ENCODE measurements around the gene ELFN1. TPM values are rescaled to one million over a fixed set of nuclear protein-coding genes. Genes with fewer than 3 reads are reported as not detected.

ELFN1 gene
- polyA plus RNA-seq, 2 donors: 0.16 to 0.39 TPM

DNA sequence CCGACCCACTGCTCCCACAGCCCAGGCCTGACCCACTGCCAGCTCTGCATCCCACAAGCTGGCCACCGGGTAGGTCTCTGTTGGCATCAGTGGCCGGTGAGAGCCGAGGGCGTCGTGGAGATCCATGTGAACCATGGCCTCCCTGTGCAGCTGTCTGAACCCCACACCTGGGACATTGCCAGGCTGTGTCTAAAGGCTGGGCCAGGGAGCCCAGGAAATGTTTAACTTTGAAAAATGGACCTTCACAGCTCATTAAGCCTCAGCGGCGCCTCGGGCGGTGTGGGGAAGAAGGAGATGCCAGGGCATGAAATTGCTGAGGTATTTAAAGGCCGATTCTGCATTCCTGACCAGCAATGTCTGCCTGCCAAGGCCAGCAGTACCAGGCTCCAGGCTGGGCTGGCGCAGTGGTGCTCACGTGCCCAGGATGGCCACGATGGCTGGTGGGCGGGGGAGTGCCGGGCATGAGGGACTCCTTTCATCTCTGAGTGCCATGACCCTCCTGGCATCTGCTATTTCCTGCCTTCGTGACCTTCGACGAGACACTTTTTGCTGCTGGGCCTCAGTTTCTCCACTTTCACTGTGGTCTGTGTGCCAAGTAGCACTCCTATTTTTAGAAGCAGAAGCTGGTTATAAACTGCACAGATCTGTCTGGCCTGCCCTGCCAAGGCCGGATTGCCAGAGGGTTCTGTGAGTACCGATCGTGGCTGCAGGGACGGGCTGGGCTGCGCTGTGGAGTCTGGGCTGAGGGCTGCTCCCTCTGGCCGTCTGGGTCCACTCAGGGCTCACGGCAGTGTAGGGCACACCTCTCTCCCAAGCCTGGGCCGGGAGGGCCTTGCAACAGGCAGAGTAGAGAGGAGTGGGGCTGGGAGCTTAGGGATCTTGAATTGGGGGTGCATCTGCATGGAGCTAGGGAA is 21.8 kb downstream of the ELFN1 start:
- Histone ChIP-seq H3K36me3 (ENCODE audit: control insufficient read depth in 2 of 2, insufficient read depth in 2 of 2, low read length in 1 of 2) (no peaks in the 10 kb centered on the region), H3K27ac (ENCODE audit: low read depth in 2 of 2, low read length in 1 of 2) (no peak overlapping the region), H3K4me3 (ENCODE audit: low read depth in 1 of 2, low read length in 2 of 2) (no peak overlapping the region), H3K27me3 (ENCODE audit: control insufficient read depth in 1 of 2, insufficient read depth in 2 of 2, low read length in 2 of 2) (peaks cover 0 to 1% of the 10 kb centered on the region in 2 donors), H3K9me3 (ENCODE audit: control insufficient read depth in 2 of 2, insufficient read depth in 1 of 2, low read depth in 1 of 2, low read length in 1 of 2) (peaks cover 0 to 3% of the 10 kb centered on the region in 2 donors), H3K4me1 (ENCODE audit: control insufficient read depth in 2 of 2, insufficient read depth in 2 of 2, low read length in 1 of 2) (peaks cover 0 to 8% of the 10 kb centered on the region in 2 donors)
- 41 to 42% methylated on average over 27 of the region's 27 CpGs for WGBS, 2 donors

DNA sequence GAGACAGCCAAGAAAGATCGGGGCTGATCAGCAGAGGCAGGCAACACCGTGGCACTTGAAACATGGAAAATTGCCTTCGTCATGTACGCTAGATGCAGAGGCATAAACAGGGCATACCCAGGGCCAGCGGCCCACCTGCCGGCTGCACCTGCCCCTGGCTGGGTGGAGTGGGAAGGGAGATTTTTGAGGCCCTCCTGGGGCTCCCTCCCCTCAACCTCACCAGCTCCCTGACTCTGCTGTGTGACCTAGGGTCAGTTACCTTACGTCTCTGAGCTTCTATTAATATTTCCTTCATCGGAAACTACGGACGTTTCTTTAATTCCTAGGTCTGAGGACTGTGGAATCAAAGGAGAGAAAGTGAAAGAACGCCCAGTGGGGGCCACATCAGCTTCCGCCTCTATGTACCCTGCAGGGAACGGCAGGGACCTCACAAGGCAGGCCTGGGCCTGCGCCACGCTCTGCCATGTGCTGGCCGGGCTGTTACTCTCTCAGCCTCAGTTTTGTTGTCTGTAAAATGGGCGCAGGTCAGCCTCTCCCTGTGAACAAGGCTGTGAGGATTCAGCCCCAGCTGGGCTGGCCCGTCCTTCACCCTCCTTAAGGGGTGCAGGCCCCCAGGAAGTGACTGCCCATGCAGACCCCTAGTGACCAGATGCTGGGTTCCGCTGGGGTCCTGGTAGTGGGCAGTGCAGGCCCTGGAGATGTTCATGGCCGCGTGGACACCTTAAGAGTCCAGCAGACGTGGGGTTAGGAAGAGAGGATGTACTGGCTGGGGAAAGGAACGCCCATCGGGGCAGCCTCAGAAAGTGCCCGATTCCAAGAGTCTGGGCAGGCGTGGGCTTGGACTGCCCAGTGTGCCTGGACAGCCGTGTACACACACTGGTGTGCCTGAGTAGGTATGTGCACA is 22.7 kb downstream of the ELFN1 start:
- H3K4me1 ChIP-seq (ENCODE audit: control insufficient read depth in 2 of 2, insufficient read depth in 2 of 2, low read length in 1 of 2): peaks cover 0 to 8% of the 10 kb centered on the region in 2 donors
- no peak overlapping the region for H3K27ac ChIP-seq (ENCODE audit: low read depth in 2 of 2, low read length in 1 of 2)
- H3K9me3 ChIP-seq (ENCODE audit: control insufficient read depth in 2 of 2, insufficient read depth in 1 of 2, low read depth in 1 of 2, low read length in 1 of 2): peaks cover 0 to 3% of the 10 kb centered on the region in 2 donors
- H3K4me3 ChIP-seq (ENCODE audit: low read depth in 1 of 2, low read length in 2 of 2): no peak overlapping the region
- H3K36me3 ChIP-seq (ENCODE audit: control insufficient read depth in 2 of 2, insufficient read depth in 2 of 2, low read length in 1 of 2): no peaks in the 10 kb centered on the region
- H3K27me3 ChIP-seq (ENCODE audit: control insufficient read depth in 1 of 2, insufficient read depth in 2 of 2, low read length in 2 of 2): no peaks in the 10 kb centered on the region
- WGBS, 2 donors: 81 to 84% methylated on average over 27 of the region's 27 CpGs

DNA sequence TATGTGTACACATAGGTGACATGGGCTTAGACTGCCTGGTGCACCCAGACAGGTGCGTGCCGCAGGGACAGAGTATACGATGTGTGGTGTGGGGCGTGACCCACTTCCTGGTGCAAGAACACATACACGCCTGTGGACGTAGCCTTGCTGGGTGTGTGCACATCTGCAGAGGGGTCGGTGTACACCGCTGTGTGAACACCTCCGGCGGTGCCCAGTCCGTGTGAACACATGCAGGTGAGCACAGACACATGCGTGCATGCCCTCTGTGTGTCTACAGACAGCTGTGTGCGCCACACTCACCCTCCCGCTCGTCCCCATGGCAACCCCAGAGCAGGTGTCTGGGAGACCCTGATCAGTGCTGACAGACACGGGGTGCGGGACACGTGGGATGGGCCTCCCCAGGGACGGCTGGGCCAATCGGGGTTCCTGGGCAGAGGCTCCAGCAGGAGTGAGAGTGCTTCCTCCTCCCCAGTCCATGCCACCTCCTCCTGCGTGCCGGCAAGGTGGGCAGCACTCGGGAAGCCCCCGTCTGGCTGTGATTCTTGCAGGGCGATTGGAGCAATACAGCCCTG is 23.4 kb downstream of the ELFN1 start:
- Histone ChIP-seq H3K27me3 (ENCODE audit: control insufficient read depth in 1 of 2, insufficient read depth in 2 of 2, low read length in 2 of 2) (no peaks in the 10 kb centered on the region), H3K27ac (ENCODE audit: low read depth in 2 of 2, low read length in 1 of 2) (no peak overlapping the region), H3K9me3 (ENCODE audit: control insufficient read depth in 2 of 2, insufficient read depth in 1 of 2, low read depth in 1 of 2, low read length in 1 of 2) (peaks cover 0 to 3% of the 10 kb centered on the region in 2 donors), H3K4me1 (ENCODE audit: control insufficient read depth in 2 of 2, insufficient read depth in 2 of 2, low read length in 1 of 2) (peaks cover 0 to 8% of the 10 kb centered on the region in 2 donors), H3K36me3 (ENCODE audit: control insufficient read depth in 2 of 2, insufficient read depth in 2 of 2, low read length in 1 of 2) (no peaks in the 10 kb centered on the region), H3K4me3 (ENCODE audit: low read depth in 1 of 2, low read length in 2 of 2) (no peak overlapping the region)
- 66 to 81% methylated on average over 25 of the region's 25 CpGs for WGBS, 2 donors

DNA sequence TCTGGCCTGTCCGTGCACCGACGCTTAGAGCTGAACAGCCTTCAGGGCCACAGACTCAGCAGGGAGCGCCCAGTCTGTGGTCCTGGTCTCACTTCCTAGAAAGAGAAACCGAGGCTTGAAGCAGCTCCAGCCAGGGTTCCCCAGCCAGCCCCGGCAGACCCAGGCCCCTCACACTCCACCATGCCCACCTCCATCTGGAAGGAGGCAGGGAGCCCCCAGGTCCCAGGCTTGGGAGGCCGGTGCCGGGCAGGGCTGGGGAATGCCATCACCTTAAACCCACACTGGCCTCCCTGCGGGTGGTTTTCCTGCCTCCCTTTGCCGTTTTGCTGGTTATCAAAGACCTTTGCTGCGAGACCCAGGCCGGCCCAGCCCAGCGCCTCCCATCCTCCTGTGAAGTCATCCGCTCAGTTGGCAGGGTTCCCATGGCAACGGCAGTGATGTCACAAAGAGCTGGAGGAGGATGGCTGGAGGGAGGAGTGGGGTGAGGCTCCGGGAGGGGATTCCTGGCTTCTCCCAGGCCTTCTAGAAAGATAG is 24.0 kb downstream of the ELFN1 start:
- peaks cover 0 to 8% of the 10 kb centered on the region in 2 donors for H3K4me1 ChIP-seq (ENCODE audit: control insufficient read depth in 2 of 2, insufficient read depth in 2 of 2, low read length in 1 of 2)
- H3K27me3 ChIP-seq (ENCODE audit: control insufficient read depth in 1 of 2, insufficient read depth in 2 of 2, low read length in 2 of 2): no peaks in the 10 kb centered on the region
- H3K9me3 ChIP-seq (ENCODE audit: control insufficient read depth in 2 of 2, insufficient read depth in 1 of 2, low read depth in 1 of 2, low read length in 1 of 2): peaks cover 0 to 3% of the 10 kb centered on the region in 2 donors
- 66 to 67% methylated on average over 16 of the region's 16 CpGs for WGBS, 2 donors
- H3K36me3 ChIP-seq (ENCODE audit: control insufficient read depth in 2 of 2, insufficient read depth in 2 of 2, low read length in 1 of 2): no peaks in the 10 kb centered on the region
- no peak overlapping the region for H3K4me3 ChIP-seq (ENCODE audit: low read depth in 1 of 2, low read length in 2 of 2)
- no peak overlapping the region for H3K27ac ChIP-seq (ENCODE audit: low read depth in 2 of 2, low read length in 1 of 2)

DNA sequence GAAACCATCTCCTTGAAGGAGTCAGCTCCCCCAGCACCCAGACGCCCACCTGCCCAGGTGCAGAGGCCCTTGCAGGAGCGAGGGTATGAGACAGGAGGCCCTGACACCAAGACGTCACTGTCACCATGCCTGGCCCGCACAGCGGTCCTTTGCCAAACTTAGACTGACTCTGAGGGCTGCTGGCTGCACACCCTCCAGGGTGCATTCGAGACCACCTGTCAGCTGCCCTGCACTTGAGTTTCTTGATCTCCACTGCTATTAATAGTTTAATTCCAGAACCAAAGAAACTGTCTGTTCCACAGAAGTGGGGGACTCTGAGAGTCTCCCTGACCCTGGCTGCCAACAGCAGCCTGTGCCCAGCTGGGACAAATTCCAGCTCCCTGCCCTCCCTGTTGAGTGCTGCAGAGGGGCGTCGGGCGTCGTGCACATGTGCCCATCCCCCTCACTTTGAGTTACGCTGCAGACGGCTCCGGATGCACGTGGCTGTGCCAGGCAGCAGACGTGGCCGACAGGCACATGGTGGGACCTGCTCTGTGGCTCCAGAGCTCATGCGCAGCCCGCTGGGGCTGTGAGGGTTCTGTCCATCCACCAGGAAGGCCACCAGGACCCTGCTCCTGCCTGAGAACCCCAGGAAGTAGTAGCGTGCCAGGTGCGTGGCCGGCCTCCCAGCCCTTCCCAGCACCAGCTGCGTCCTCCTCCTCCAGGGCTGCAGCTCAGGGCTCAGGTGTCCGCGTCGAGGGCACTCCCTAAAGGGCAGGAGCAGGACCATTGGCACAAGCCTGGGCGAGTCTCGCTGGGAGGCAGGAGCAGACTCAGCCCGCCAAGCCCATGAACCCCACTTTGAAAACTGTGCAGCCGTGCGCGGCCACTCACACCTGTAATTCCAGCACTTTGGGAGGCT is 24.8 kb downstream of the ELFN1 start:
- 67 to 80% methylated on average over 31 of the region's 31 CpGs for WGBS, 2 donors
- H3K4me1 ChIP-seq (ENCODE audit: control insufficient read depth in 2 of 2, insufficient read depth in 2 of 2, low read length in 1 of 2): peaks cover 0 to 8% of the 10 kb centered on the region in 2 donors
- no peaks in the 10 kb centered on the region for H3K9me3 ChIP-seq (ENCODE audit: control insufficient read depth in 2 of 2, insufficient read depth in 1 of 2, low read depth in 1 of 2, low read length in 1 of 2)
- H3K4me3 ChIP-seq (ENCODE audit: low read depth in 1 of 2, low read length in 2 of 2): no peak overlapping the region
- no peak overlapping the region for H3K27ac ChIP-seq (ENCODE audit: low read depth in 2 of 2, low read length in 1 of 2)
- no peaks in the 10 kb centered on the region for H3K36me3 ChIP-seq (ENCODE audit: control insufficient read depth in 2 of 2, insufficient read depth in 2 of 2, low read length in 1 of 2)
- H3K27me3 ChIP-seq (ENCODE audit: control insufficient read depth in 1 of 2, insufficient read depth in 2 of 2, low read length in 2 of 2): no peaks in the 10 kb centered on the region

DNA sequence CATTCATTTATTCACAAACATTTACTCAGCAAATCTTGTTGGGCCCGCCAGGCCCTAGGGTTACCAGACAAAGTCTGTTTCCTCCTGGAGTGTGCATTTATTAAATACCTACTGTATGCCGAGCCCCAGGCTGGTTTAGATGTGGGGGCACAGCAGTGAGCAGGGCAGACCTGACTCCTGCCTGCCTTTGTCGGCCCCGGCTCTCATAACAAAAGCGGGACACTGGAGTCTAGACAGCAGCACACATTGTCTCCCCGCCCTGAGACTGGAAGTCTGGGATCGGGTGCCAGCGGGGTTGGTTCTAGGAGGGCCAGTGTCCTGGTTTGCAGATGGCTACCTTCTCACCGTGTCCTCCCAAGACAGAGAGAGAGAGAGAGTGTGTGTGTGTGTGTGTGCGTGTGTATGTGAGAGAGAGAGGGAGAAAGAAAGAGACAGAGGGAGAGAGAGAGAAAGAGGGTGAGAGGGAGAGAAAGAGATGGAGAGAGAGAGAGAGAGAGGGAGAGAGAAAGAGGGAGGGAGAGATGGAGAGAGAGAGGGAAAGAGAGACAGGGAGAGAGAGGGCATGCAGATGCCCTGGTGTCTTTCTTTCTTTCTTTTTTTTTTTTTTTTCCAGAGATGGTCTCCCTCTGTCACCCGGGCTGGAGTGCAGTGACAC is 25.9 kb downstream of the ELFN1 start:
- peaks cover 0 to 8% of the 10 kb centered on the region in 2 donors for H3K4me1 ChIP-seq (ENCODE audit: control insufficient read depth in 2 of 2, insufficient read depth in 2 of 2, low read length in 1 of 2)
- WGBS, 2 donors: 79 to 86% methylated on average over 11 of the region's 11 CpGs
- no peak overlapping the region for H3K27ac ChIP-seq (ENCODE audit: low read depth in 2 of 2, low read length in 1 of 2)
- H3K27me3 ChIP-seq (ENCODE audit: control insufficient read depth in 1 of 2, insufficient read depth in 2 of 2, low read length in 2 of 2): no peaks in the 10 kb centered on the region
- no peak overlapping the region for H3K4me3 ChIP-seq (ENCODE audit: low read depth in 1 of 2, low read length in 2 of 2)
- no peaks in the 10 kb centered on the region for H3K36me3 ChIP-seq (ENCODE audit: control insufficient read depth in 2 of 2, insufficient read depth in 2 of 2, low read length in 1 of 2)
- H3K9me3 ChIP-seq (ENCODE audit: control insufficient read depth in 2 of 2, insufficient read depth in 1 of 2, low read depth in 1 of 2, low read length in 1 of 2): no peaks in the 10 kb centered on the region

DNA sequence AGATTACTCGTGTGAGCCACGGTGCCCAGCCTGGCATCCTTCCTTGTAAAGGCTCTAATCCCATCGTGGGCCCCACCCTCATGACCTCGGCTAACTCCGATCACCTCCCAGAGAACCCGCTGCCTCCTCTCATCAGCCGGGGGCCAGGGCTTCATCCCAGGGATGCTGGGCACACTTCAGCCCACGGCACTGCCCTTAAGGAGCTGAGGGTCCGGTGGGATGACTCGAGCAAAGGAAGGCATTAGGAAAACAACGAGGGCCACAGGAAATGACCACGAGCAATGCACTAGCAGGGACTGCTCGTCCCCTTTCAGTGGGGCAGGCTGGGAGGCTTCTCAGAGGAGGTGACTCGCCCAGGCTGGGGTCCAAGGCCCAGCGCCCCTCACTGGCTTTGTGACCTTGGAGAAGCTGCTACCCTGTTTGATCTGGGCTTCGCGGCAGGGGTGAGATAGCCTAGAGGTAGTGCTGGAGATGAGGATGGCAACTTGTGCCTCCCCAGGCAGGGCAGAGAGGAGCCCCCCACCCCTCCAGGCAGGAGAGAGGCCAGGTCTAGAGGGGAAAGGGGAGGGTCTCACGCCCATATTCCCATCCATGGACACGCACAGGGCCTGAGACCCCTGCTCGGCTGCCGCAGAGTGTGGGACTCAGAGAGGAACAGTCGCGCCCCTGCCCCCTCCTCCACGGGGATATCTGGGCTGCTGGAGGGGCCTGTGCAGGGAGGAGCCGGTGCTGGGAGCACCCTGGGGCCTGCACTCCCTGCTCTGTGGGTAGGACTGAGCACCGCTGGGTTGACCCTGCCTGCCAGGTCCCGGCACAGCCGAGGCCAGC is 26.8 kb downstream of the ELFN1 start:
- WGBS, 2 donors: 76 to 77% methylated on average over 27 to 28 of the region's 28 CpGs
- H3K4me3 ChIP-seq (ENCODE audit: low read depth in 1 of 2, low read length in 2 of 2): no peak overlapping the region
- no peaks in the 10 kb centered on the region for H3K27me3 ChIP-seq (ENCODE audit: control insufficient read depth in 1 of 2, insufficient read depth in 2 of 2, low read length in 2 of 2)
- no peak overlapping the region for H3K27ac ChIP-seq (ENCODE audit: low read depth in 2 of 2, low read length in 1 of 2)
- no peaks in the 10 kb centered on the region for H3K36me3 ChIP-seq (ENCODE audit: control insufficient read depth in 2 of 2, insufficient read depth in 2 of 2, low read length in 1 of 2)
- peaks cover 0 to 6% of the 10 kb centered on the region in 2 donors for H3K4me1 ChIP-seq (ENCODE audit: control insufficient read depth in 2 of 2, insufficient read depth in 2 of 2, low read length in 1 of 2)
- H3K9me3 ChIP-seq (ENCODE audit: control insufficient read depth in 2 of 2, insufficient read depth in 1 of 2, low read depth in 1 of 2, low read length in 1 of 2): no peaks in the 10 kb centered on the region

All from esophagus (tissue), 2 donors.